HG02571 (cell line): ENCODE measurements around the gene TRIAP1.
A peak's percentile ranks its signal among the peaks of the same experiment; 100 is the strongest.
"Not testable (repeated sequence)": the region's sequence is repeated elsewhere in the genome, so short reads cannot be mapped to it uniquely, and the experiment has no call there.

Experiments used
- ATAC-seq: cut with Tn5 transposase; IDR thresholded peaks from one replicate; pipeline ENCODE4 v1.9.1; 2021; ENCODE audit warnings: mild to moderate bottlenecking, moderate library complexity; ENCODE audit not compliant: unreplicated experiment

TRIAP1 gene

GRCh38 chr12:120468821-120469449 is 22.8 kb upstream of the TRIAP1 start:
- peak; percentile 32 for ATAC-seq

DNA sequence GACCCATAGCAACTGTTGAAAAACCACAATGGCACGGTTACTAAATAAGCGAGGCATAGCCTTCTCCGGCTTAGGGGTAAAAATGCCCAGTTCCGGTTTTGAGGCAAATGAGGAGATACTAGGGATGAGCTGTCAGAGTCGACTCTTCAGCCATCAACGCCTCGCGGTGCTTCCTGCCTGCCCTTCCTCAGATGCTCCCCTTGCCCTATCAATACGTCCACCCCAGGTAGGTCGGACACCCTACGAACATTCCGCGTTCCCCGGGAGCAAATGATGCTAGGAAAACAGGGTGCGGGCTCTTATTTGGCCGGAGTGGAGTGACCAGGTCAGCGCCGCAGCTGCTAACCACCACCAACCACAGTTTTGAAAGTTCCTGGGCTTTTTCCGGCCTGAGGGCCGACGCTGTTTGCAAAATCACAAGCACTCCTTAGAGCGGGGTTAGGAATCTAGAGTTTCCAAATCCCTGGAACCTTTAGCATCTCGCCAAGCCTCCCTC is 22.2 kb upstream of the TRIAP1 start:
- peak; percentile 4 for ATAC-seq

DNA sequence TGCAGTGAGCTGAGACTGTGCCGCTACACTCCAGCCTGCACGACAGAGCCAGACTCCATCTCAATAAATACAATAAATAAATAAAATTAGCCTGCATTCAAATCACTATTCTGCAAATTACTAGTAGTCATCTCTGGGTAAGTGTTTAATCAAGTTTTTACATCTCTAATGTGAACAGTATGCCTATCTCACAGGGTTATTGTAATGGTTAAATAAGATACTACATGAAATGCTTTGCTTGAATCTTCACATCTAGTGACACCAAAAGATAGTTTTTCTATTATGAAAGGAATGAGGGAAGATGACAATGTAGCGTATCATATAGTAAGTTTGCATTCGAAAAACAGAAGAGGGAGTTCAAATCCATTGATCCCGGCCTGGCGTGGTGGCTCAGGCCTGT is 21.3 kb upstream of the TRIAP1 start:
- no peak for ATAC-seq

DNA sequence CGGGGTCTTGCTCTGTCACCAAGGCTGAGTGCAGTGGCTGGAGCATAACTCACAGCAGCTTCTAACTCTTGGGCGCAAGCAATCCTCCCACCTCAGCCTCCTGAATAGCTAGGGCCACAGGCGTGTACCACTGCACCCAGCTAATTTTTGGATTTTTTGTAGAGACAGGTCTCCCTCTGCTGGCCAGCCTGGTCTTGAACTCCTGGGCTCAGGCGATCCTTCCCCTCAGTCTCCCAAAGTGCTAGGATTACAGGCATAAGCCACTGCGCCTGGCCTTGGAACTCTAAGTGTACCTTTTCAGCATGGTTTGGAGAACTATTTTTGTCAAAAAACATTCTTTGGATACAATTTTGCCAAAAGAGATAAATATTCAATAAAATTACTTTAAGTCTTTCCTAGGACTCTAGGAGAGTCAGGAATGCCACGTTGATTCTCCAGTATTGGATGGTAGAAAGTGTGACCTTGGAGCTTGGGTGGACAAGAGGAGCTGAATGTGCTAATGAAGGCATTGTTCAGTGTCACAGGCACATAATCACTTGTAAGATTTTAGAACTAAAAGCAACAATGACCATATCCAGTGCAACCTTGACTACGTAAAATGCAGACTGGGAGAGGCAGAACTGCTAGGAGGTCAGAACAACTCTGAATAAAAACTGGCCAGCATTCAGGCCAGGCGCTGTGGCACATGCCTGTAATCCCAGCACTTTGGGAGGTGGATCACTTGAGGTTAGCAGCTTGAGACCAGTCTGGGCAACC is 20.6 kb upstream of the TRIAP1 start:
- no peak for ATAC-seq

- ATAC-seq: no peak
Observed at GRCh38 chr12:120465756-120466155, 19.6 kb upstream of the TRIAP1 start.

GRCh38 chr12:120463712-120464111 is 17.5 kb upstream of the TRIAP1 start:
- ATAC-seq: no peak

- no peak for ATAC-seq
Observed at GRCh38 chr12:120462099-120462640, 16.0 kb upstream of the TRIAP1 start.

- ATAC-seq: no peak
Observed at GRCh38 chr12:120460157-120460556, 14.0 kb upstream of the TRIAP1 start.

DNA sequence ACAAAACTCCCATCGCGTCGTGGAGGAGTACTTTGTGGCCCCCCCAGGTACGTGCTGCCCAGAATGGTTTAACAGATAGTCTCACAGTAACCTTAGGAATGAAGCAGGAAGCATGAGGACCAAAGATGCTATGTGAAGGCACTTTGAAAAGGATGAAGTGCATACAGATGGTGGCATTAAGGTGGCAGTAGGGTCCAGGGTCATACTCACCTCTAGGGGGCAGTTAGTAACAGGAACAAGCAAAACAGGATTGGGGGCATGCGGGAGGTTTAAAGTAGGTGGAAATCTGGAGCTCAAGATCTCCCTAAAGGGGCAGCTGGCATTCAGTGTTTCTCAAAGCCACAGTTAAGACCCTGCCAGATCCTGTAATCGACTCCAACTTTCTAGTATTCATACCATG is 10.9 kb upstream of the TRIAP1 start:
- ATAC-seq: no peak

- ATAC-seq: no peak
Observed at GRCh38 chr12:120455302-120455701, 9.1 kb upstream of the TRIAP1 start.

DNA sequence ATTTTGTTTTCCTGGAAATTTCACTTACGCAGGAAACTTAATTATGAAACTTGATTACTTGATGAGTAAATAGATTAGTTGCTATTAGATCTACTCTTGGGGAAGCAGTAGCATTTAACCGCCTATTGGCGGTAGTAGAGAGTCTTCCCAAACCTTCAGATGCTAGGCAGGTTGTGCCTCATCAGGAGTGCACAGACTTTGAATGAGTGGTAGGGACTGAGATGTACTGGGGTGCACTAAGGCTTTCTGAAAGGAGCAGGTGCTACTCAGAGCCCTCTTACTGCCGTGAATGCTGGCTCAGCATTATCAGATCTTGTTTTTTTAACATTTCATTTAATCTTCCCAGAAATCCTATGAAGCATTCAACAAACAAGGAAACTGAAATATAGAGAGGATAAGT is 7.8 kb upstream of the TRIAP1 start:
- no peak for ATAC-seq

- no peak for ATAC-seq
Observed at GRCh38 chr12:120453060-120453750, 7.0 kb upstream of the TRIAP1 start.

DNA sequence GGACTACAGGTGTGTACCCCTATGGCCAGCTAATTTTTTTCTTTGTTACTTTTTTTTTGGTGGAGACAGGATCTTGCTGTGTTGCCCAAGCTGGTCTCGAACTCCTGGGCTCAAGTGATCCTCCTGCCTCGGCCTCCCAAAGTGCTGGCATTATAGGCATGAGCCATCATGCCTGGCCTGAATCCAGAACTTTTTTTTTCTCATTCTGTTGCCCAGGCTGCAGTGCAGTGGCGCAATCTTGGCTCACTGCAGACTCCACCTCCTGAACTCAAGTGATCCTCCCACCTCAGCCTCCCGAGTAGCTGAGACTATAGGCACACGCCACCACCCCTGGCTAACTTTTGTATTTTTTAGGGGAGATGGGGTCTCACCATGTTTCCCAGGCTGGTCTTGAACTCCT is 6.3 kb upstream of the TRIAP1 start:
- not testable (repeated sequence) for ATAC-seq

DNA sequence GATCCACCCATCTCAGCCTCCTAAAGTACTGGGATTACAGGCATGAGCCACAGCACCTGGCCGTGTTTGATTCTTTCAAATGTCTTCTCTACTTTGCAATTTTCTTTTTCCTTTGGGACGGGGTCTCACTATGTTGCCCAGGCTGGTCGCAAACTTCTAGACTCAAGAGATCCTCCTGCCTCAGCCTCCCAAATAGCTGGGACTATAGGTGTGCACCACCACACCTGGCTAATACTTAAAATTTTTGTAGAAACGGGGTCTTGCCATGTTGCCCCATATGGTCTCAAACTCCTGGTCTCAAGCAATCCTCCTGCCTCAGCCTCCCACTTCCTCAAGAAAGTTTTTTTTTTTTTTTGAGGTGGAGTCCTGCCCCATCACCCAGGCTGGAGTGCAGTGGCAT is 1.8 kb upstream of the TRIAP1 start:
- ATAC-seq: no peak

- not testable (repeated sequence) for ATAC-seq
Observed at GRCh38 chr12:120446844-120447178, 627 bp upstream of the TRIAP1 start.

DNA sequence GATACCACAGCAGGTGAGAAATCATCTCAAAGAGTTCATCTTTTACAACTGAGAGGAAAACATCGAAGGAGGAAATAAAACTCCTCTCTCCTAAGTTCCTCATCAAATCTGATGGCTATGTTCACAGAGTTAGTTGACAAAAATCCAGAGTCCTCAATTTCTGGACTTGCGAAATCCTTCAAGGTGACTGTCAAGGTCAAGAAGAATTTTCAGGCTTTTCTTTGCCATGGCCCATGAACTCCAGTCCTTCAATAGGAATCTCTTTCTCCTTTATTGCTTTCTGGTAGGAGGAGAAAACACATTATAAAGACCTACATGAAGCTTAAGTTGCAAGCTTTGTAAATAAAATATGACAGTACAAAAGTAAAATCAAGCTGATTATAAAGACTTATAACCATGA is 1.5 kb downstream of the TRIAP1 start:
- no peak for ATAC-seq

DNA sequence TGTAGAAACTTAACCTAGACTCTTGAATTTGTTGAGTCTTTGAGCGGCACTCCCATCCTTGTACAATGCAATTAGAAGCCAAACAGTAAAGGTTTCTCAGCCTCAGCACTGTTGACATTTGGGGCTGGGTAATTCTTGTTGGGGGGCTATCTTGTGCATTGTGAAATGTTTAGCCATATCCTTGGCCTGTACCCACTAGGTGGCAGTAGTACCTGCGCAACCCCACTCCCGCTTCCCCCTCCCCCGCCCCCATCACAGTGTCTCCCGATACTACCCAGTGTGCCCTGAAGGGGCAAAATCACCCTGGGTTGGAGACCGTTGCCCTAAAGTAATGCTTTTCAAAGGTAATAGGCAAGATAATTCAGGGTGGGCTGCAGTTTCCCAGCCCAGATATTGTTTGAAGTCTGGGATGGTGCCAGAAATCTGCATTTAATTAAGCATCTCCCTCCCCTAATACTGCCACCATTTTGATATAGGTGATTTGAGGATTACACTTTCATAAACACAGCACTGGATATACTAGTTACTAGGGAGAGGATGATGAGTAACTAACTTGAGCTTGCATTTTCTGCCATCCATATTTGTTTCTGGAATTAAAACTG is 6.4 kb downstream of the TRIAP1 start:
- ATAC-seq: no peak

DNA sequence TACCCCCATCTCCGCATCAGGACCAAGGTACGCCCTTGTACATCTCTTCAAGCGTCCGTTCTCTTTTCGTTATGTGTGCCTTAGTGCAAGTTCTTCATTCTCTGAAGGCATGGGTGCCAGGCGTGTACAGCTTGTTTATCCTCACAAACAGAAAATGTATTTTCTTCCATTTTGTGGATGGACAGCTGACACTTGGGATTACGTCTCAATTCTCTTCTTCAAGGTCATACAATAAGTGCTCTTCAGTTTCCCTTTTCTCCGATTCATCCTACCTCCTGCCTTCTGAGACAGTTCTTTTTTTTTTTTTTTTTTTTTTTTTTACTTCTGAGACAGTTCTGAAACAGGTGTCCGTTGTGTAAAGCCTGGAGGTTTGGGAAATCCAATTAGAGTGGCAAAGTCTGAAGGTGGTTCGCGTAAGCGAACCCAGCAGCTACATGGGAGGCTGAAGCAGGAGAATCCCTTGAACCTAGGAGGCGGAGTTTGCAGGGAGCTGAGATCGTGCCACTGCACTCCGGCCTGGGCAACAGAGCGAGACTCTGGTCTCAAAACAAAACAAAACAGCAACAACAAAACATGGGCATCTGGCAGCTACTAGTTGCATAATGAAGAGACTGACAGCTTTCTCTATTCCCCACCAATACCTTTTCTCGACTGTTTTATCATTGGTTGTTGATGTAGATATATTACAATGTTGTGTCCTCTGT is 7.5 kb downstream of the TRIAP1 start:
- no peak for ATAC-seq

- peak; percentile 94 for ATAC-seq
Observed at GRCh38 chr12:120437735-120438494, 8.3 kb downstream of the TRIAP1 start, which contains the start of gene COX6A1. COX6A1 (plus strand) TSS chr12:120438113; CDS start chr12:120438127, 14 bp downstream.
